Suprapubic skin (tissue), 4 donors: ENCODE data around the gene OASL.

Experiments
- EP300 ChIP-seq: sonication (generic); formaldehyde crosslinking; IDR thresholded peaks from one replicate; pipeline ENCODE4 v1.6.1; 2017; ENCODE audit warnings: antibody characterized with exemption
- POLR2A ChIP-seq, 2 donors: fragments of 450-650 bp; IDR thresholded peaks; one replicate each; pipeline ENCODE4 v1.6.1; 2017; ENCODE audit warnings: antibody characterized with exemption in 2 of 2, mild to moderate bottlenecking in 2 of 2, moderate library complexity in 2 of 2
- POLR2AphosphoS5 ChIP-seq, 3 donors: sonication (generic); formaldehyde crosslinking; IDR thresholded peaks; one replicate each; pipeline ENCODE4 v1.6.1; 2017; ENCODE audit warnings: antibody characterized with exemption in 3 of 3
- TF ChIP-seq, protein P1 (sequence below), 2 donors: fragments of 200-600 bp in 1 of 2; fragments of 450-650 bp in 1 of 2; sonication (generic) in 1 of 2; IDR thresholded peaks; one replicate each; pipeline ENCODE4 v1.5.1; 2016 to 2019; ENCODE audit warnings: antibody characterized with exemption in 2 of 2, mild to moderate bottlenecking in 1 of 2, moderate library complexity in 1 of 2

DNA sequence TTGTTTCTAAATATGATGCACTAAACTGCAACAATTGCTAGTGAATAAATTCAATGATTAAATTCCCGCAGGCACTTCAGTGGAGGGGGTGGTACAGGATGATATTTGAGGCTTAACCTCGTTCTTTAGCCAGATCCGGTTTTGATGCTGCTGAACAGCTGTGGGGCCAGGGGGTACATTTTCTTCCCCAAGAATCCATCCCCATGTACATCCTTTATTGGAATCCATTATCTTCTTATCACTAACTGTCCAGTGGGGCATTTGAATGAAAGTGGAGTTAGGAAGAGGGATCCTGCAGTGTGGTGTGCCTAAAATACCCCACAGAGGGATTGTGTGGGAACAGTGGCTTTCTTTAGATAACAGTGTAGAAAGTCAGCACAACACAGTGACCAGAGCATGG lies 45.2 kb upstream of the OASL start:
- no peak for TF ChIP-seq POLR2AphosphoS5 (IDR thresholded peaks at IDR 0.05)
- TF ChIP-seq, protein P1, sequence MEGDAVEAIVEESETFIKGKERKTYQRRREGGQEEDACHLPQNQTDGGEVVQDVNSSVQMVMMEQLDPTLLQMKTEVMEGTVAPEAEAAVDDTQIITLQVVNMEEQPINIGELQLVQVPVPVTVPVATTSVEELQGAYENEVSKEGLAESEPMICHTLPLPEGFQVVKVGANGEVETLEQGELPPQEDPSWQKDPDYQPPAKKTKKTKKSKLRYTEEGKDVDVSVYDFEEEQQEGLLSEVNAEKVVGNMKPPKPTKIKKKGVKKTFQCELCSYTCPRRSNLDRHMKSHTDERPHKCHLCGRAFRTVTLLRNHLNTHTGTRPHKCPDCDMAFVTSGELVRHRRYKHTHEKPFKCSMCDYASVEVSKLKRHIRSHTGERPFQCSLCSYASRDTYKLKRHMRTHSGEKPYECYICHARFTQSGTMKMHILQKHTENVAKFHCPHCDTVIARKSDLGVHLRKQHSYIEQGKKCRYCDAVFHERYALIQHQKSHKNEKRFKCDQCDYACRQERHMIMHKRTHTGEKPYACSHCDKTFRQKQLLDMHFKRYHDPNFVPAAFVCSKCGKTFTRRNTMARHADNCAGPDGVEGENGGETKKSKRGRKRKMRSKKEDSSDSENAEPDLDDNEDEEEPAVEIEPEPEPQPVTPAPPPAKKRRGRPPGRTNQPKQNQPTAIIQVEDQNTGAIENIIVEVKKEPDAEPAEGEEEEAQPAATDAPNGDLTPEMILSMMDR (IDR thresholded peaks at IDR 0.05) = no peak
- no peak for TF ChIP-seq EP300
- no peak for TF ChIP-seq POLR2A (IDR thresholded peaks at IDR 0.05)
